ENCODE data around the gene CNPY1. TPM values are rescaled to one million over a fixed set of nuclear protein-coding genes. Genes with fewer than 3 reads are reported as not detected.

The CNPY1 gene
- total and polyA plus RNA-seq, 4 donors: not detected

DNA sequence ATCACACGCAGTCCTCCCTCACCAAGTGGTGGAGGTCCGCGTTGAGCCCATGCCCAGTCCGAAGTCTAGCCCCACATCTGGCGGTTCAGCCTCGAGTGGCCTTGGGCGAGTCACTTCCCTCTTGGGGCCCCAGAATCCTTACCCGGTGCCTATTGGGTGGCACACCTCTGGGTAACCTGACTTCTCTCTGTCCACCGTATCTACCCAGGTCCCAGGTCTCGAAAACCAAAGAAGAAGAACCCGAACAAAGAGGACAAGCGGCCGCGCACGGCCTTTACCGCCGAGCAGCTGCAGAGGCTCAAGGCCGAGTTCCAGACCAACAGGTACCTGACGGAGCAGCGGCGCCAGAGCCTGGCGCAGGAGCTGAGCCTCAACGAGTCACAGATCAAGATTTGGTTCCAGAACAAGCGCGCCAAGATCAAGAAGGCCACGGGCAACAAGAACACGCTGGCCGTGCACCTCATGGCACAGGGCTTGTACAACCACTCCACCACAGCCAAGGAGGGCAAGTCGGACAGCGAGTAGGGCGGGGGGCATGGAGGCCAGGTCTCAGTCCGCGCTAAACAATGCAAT, 84.1 kb downstream of the CNPY1 start:
- peaks cover 9 to 22% (median 20%) of the 10 kb centered on the region in 4 donors for H3K4me1 ChIP-seq (ENCODE audit: control insufficient read depth in 4 of 4, insufficient read depth in 4 of 4, low read length in 3 of 4)
- 13% methylated on average over 33 of the region's 33 CpGs for WGBS
- H3K9me3 ChIP-seq (ENCODE audit: control insufficient read depth in 4 of 4, low read length in 3 of 4): no peaks in the 10 kb centered on the region
- no peak overlapping the region for H3K4me3 ChIP-seq (ENCODE audit: low read depth in 1 of 3, low read length in 3 of 3)
- no peak overlapping the region for H3K27ac ChIP-seq (ENCODE audit: low read depth in 1 of 2, low read length in 2 of 2)
- no peak for DNase-seq (ENCODE audit: low spot score)
- H3K36me3 ChIP-seq (ENCODE audit: control insufficient read depth in 4 of 4, insufficient read depth in 3 of 4, low read depth in 1 of 4, low read length in 3 of 4): peaks cover 0 to 1% (median 0%) of the 10 kb centered on the region in 4 donors
- H3K27me3 ChIP-seq (ENCODE audit: control insufficient read depth in 4 of 4, insufficient read depth in 4 of 4, low read length in 3 of 4): peaks cover 19 to 49% (median 34%) of the 10 kb centered on the region in 4 donors
- TF ChIP-seq SP1 (IDR thresholded peaks at IDR 0.05) (no peak), NR2F2 (IDR thresholded peaks at IDR 0.05) (no peak), JUND (IDR thresholded peaks at IDR 0.05) (no peak), HNF4G (IDR thresholded peaks at IDR 0.05) (no peak), GABPA (IDR thresholded peaks at IDR 0.05 in 1 of 2, conservative IDR thresholded peaks at IDR 0.05 in 1 of 2) (no peak), YY1 (IDR thresholded peaks at IDR 0.05) (no peak), REST (IDR thresholded peaks at IDR 0.05) (no peak), ZBTB33 (IDR thresholded peaks at IDR 0.05) (no peak), ATF3 (IDR thresholded peaks at IDR 0.05) (no peak), CTCF (IDR thresholded peaks at IDR 0.05; ENCODE audit: low read depth, low read length, missing input control) (no peak), TAF1 (conservative IDR thresholded peaks at IDR 0.05) (no peak), EGR1 (IDR thresholded peaks at IDR 0.05; ENCODE audit: low read depth in 2 of 2) (no peak), RAD21 (IDR thresholded peaks at IDR 0.05) (no peak), RXRA (IDR thresholded peaks at IDR 0.05) (no peak), FOXA2 (IDR thresholded peaks at IDR 0.05) (no peak), HNF4A (conservative IDR thresholded peaks at IDR 0.05) (no peak), FOXA1 (IDR thresholded peaks at IDR 0.05) (no peak)
- TF ChIP-seq, protein P1, sequence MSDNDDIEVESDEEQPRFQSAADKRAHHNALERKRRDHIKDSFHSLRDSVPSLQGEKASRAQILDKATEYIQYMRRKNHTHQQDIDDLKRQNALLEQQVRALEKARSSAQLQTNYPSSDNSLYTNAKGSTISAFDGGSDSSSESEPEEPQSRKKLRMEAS (IDR thresholded peaks at IDR 0.05): no peak
- no peak overlapping the region for H3K9ac ChIP-seq (ENCODE audit: low read depth in 1 of 2, low read length in 2 of 2)
